Activated T-cell treated with anti-CD3 and anti-CD28 coated beads, Interleukin-2, amount 50 U/mL, for 48 hours (primary cell): ENCODE data around the gene SPACA7.

ENCODE experiments used
- DNase-seq, 2 experiments: peaks; one replicate each; pipeline ENCODE4 v3.0.0-alpha.2; 2020

SPACA7 gene

DNA sequence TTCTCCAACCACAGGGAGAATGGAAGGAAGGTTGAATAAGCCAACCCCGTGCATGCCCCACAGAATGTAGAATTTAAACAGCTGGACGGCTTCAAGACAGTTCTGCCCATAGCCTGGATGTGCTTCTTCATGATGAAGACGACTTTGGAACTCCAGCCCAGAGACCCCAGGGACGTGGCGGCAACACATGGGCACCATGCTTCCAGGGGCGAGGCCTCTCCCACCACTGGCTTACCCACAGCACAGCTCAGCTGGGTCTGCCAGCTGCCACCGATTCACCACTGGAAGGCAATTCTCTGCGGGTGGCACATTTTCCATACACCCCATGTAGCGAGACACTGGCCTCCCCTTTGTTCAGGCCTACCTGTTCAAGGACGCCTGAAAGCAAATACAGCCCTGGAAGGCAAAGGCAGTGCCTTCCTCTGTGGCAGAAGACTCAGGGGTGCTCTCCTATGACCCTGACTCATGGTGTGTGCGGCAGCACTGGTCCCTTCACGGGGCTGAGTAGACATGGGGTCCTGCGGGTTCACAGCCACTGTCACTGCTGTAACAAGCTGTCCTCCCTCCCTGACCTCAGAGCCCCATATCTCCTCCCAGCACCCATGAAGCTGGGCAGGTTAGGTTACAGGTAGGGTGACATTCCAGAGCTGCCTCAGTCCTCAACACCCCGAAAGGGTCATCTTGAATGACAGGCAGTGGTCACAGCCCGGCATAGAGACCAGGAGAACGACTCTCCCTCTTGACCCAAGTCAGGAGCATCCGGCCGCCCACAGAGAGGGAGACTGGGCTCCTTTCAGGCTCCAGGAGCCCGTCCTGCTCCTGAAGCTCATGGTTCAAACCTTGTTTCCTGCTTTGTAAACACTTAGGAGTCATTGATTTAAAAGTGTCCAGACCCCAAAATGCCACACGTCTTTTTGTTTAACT lies 72.7 kb downstream of the SPACA7 start:
- no peak for DNase-seq

DNA sequence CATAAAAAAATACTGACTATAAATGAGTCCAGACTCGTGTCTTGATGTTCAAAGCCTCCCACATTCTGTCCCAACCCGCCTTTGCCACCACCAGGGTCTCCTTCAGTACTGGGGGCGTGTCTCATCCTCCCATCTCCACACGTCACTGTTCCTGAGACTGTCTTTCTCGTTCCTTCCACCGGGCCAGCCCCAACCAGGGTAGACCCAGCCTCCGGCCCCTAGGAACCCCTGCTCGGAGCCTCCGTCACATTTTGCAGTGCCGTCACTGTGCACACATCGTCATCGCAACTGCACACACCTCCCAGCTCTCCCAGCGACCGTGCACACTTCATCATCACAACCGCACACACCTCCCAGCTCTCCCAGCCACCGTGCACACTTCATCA lies 73.4 kb downstream of the SPACA7 start:
- no peak for DNase-seq

- DNase-seq: no peak
Measured at GRCh38 chr13:112450118-112450903, 74.2 kb downstream of the SPACA7 start.

GRCh38 chr13:112450904-112451240 lies 74.7 kb downstream of the SPACA7 start:
- DNase-seq: no peak

GRCh38 chr13:112451512-112452379 lies 75.6 kb downstream of the SPACA7 start:
- DNase-seq: no peak

DNA sequence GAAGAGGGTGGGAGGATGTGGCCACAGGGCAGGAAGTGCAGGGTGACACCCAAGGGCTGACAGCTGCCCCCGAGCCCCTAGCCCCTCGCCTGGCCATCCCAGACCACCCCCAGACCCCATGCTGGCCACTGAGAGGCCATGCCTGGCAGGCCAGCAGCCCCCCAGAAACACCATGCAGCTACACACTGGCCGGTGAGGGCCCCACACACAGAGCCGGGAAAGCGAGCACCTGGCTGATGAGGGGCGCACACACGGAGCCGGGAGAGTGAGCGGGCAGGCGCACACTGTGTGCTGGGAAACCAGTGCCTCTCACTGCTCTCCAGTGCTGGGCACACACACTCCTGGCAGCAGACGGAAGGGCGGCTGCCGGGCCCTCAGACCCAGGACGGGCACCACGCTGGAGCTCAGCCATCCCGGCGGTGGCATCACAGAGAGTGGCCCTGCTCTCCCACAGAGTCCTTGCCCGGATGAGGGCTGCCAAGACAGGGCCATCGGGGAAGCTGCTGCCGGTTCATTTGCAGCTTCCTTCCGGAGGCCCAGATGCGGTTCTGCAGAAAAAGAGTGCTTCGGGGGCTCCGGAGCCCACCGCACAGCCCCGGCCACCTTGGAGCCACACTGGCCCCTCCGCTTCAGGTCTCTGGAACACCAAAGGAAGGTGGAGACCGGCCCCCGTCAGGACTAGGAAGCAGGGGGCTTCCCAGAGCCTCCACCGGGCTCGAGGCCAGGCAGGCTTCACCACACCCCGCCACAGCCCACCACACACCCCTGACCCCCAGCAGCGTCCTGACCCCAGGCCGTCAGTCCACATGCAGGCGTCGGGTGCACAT lies 76.4 kb downstream of the SPACA7 start:
- no peak for DNase-seq

- no peak for DNase-seq
Measured at GRCh38 chr13:112453207-112453829, 77.2 kb downstream of the SPACA7 start.

- DNase-seq: no peak
Measured at GRCh38 chr13:112453874-112454647, 77.9 kb downstream of the SPACA7 start.

DNA sequence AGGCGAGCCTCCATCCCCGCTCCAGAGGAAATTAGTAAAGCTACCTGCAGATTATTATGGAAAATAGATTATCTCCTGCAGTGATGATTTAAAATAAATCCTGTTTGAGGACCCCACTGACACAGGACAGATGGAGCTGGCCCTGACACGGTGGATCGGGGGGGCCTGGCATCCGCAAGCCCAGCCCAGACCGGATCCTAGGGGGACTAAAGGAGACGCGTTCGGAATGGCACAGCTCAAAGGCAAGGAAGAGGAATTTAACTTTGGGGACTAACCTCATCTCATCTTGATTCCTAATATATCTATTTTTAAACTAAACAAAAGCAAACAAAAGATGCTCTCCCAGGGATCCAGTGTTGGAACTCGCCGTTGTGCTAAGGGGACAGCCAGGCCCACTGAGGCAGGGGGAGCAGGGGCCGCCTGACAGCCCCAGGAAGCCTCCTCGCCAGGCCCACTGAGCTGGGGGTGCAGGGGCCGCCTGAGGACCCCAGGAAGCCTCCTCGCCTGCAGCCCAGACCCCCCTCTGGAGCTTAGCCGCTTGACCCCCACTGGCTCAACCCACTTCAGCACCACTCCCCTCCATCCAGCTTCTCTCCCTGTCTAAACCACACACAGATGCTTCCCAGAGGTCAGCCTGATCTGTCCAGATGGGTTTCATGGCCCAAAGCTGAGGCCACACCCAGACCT lies 78.6 kb downstream of the SPACA7 start:
- DNase-seq: no peak

DNA sequence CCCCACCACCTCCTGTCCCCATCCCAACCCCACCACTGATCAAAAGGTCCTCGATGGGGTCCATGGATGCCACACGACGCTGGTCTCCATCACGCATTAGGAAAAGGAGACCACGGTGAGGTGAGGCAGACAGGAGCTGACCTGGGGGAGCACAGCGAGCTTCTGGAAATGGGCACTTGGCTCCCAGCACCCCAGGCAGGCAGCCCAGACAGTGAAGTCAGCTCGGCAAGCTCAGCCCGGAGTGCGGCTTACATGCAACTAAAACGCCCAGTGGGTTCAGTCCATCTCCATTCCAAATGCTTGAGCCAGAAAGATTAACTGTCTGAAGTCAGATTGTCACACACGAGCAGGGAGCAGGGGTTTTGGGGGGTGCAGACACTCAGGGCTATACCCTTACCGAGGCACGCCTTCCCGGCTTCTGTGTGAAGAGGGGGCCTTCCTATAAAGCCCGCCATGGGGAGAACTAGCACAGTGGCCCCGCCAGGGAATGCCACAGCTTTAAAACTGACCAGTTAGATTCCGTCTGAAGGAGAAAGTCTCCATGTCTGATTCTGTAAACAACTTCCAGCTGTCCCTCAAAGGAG lies 79.4 kb downstream of the SPACA7 start:
- DNase-seq: no peak

DNA sequence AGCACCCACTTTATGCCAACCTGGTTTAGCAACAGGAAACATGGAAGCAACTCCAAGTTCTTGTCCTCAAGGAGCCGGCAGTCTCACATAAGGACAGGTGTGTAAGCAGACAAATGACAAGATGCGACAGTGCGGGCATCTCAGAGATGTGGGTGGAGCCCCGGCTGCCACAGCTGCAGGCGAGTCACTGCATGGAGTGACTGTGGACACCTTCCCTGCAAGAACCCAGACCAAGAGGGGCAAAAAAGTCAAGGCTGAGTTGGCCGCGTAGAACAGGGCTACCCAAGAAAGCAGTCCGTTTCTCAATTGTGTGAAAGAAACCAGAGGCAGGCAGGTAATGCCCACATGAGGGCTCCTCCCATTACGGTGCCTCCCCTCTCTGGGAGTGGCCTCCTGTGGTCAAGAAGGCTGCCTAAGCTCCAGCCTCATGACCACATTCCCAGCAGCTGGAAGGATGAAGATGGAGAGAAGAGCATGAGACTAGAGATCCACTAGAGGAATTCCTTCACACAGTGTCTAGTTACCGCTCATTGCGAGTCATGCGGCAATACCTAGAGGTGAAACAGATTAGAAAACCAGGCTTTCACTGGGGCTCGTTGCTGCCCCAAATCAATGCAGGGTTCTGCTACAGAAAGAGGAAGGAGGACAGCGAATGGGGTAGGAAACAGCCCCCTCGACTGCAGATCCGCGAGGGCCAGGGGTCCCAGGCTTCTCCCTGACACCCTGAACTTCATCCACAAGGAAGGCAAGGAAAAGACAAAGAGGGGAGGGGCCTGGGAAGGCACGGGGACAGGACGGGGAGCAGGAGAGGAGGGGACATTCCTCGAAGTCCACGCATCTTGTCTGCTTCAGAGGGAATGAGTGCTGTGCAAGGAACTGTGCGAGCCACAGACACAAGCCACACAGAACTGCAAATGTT lies 80.2 kb downstream of the SPACA7 start:
- DNase-seq: no peak

GRCh38 chr13:112457081-112457480 lies 80.9 kb downstream of the SPACA7 start:
- DNase-seq: no peak

DNA sequence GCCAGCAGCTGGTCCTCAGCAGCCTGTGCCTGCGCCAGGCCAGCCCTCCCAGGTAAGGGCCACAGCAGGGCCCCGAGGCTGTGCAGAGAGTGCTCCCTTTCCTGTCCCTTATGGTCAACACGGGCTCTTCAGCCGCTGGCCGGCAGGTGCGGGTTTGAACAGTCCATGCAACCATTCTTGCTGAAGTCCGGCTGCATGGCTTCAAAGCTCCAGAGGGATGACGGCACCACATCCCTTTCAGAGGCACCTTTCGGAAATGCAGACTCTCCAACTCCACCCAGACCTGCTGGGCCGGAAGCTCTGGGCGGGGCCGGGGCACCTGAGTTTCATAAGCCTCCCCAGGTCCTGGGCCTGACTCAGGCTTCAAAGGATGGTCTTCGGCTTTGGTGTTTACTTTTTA lies 81.3 kb downstream of the SPACA7 start:
- DNase-seq: no peak

DNA sequence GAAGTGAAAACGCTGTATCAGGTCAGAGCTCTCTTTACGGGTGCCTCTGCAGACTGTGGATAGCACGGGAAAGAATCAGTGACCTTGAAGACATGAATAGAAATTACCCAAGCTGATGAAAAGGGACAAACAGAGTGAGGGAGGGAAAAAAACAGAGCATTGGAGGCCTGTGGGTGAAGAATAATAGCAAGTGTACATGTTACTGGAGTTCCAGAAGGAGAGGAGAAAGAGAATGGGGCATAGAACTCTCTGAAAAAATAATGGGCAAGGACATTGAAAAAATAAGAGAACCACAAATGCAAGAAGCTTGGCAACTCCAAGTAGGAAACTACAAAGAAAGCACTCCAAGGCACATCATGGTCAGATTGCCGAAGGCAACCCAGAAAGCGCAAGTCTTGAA lies 86.3 kb downstream of the SPACA7 start:
- no peak for DNase-seq

DNA sequence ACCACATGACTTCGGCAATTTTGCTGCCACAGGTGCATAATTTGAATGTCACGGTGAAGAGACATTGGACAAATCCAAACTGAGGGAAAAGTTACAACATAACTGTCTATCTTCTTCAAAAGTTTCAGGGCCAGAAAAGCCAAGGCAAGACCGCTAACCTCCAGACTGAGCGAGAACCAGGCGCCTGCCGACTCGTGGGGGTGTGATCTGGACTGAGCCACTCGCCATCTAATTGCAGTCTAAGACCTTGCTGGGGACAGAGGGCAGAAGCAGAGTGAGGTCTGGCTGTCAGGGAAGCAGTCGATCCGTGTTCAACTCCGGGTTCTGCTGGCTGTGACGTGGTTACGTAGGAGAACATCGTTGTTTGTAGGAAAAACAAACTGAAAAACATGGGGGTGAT lies 88.6 kb downstream of the SPACA7 start:
- DNase-seq: peak in 1 of 2 experiments; percentile 7

- DNase-seq: peak in 1 of 2 experiments; percentile 10
Measured at GRCh38 chr13:112465251-112466131, 89.3 kb downstream of the SPACA7 start.
